K562 treated with DMSO at 1 percent for 48 hours (cell line): ENCODE data around the gene RPP21. TPM values are rescaled to one million over a fixed set of nuclear protein-coding genes. Genes with fewer than 3 reads are reported as not detected.

Experiments
- total RNA-seq: library from RNA; unstranded; fragments of 300-600 nt; gene quantifications from 2 replicates; pipeline ENCODE4 v1.2.3, GENCODE V29; 2022; ENCODE audit warnings: low replicate concordance; ENCODE audit errors: extremely low read depth

RPP21 gene
- not detected in 2 replicates for total RNA-seq

DNA sequence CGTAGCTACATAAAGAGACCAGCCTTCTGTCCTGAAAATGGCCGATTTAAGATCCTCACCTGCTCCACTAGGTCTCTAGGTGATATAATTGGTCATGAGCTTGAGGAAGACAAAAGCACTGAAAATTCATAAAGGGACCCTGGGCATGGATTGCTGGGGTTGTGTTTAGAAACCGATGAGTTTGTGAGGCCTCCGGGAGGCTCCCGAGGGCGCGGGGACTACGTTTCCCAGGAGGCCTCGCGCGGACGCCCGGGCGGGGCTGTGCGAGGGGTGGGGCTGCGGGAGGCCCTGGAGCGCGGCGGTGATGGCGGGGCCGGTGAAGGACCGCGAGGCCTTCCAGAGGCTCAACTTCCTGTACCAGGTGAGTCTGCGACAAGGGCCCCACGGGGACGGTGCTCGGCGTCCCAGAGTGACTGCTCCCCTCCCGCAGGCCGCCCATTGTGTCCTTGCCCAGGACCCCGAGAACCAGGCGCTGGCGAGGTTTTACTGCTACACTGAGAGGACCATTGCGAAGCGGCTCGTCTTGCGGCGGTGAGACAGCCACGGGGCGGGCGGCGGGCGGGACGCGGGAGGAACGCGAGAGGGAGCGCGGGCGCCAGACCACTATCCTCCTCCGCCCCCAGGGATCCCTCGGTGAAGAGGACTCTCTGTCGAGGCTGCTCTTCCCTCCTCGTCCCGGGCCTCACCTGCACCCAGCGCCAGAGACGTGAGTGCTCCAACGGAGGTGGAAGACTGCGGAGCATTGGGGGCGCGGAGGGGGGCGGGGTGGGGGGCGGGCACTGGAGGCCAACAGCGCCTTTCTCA, at the start of gene RPP21:
Gene RPP21, plus strand, starts transcription at position 289 of the 804 bp plus-strand sequence. Its CDS starts 16 bp downstream, at position 305.

DNA sequence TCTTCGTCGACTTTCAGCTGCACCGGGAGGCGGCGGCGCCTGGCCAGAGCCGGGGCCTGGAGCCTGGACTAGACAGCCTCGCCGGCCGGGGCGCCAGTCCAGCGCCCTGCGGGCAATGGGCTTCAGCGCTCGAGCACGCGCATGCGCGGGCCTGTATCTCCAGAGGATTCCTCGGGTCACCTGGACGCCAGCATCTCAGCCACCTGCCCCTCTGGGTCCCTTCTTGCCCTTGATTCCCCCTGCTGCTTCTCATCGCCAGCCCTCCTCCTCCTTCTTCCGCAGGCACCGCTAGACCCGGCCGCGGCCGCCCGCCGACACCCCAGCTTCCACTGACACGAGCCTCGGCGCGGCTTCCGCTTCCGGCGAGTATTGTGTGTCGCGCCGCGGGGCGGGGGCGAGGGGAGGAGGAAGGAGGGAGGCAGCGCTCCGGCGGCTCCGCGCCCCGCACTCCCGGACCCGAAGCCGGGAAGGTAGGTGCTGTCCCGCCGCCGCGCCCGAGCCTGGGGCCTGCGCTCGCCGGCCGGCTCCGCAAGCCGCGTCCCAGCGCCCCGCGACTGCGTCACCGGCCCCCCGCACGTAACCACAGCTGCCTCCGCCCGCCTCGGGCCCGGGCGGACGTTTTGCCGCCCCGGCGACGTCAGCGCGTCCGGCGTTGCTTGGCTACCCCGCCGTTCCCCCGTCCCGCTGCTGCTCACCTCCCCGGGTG, 18.3 kb upstream of the RPP21 start, which contains the start of gene TRIM39:
Gene TRIM39, plus strand, starts transcription at position 402 of the 706 bp plus-strand sequence. CDS start 2,391 bp downstream, outside the sequence.

Other genes starting within 250 kb of the RPP21 start
- not detected in 2 replicates for gene TRIM31, start 232.1 kb upstream of the RPP21 start, total RNA-seq
- gene TRIM40, start 209.0 kb upstream of the RPP21 start, total RNA-seq, result not detected in 2 replicates
- gene TRIM10, start 183.9 kb upstream of the RPP21 start, total RNA-seq, result not detected in 2 replicates
- gene TRIM15, start 181.6 kb upstream of the RPP21 start, total RNA-seq, result not detected in 2 replicates
- not detected in 2 replicates for gene TRIM26, start 131.8 kb upstream of the RPP21 start, total RNA-seq
- gene TRIM39, start 18.2 kb upstream of the RPP21 start, total RNA-seq, result not detected in 2 replicates
- not detected in 2 replicates for gene HLA-E, start 144.4 kb downstream of the RPP21 start, total RNA-seq
- gene GNL1, start 211.3 kb downstream of the RPP21 start, total RNA-seq, result not detected in 2 replicates
- gene PRR3, start 212.1 kb downstream of the RPP21 start, total RNA-seq, result not detected in 2 replicates
- gene ABCF1, start 226.3 kb downstream of the RPP21 start, total RNA-seq, result not detected in 2 replicates